H9 (cell line): Measurements from ENCODE around the gene ELMOD2. TPM values are rescaled to one million over a fixed set of nuclear protein-coding genes. Genes with fewer than 3 reads are reported as not detected.

Experiments used
- DNase-seq: peaks from one replicate; pipeline ENCODE4 v3.0.0-alpha.2; 2017
- H2AFZ ChIP-seq: one replicate; pipeline ENCODE4 v1.6.1; 2013; ENCODE audit warnings: mild to moderate bottlenecking, low read length, control low read depth, moderate library complexity
- H2AK5ac ChIP-seq: 2 replicates; pipeline ENCODE4 v1.6.1; 2013; ENCODE audit warnings: low read length, control low read depth, mixed read lengths; ENCODE audit not compliant: insufficient read length
- H2BK120ac ChIP-seq: one replicate; pipeline ENCODE4 v1.6.1; 2013; ENCODE audit warnings: low read depth, mild to moderate bottlenecking, low read length, control low read depth, inconsistent platforms; ENCODE audit not compliant: poor library complexity, severe bottlenecking
- H2BK12ac ChIP-seq: 2 replicates; pipeline ENCODE4 v1.6.1; 2013; ENCODE audit warnings: low read length, control low read depth, mixed read lengths, low read depth; ENCODE audit not compliant: insufficient read length
- H2BK15ac ChIP-seq: 2 replicates; pipeline ENCODE4 v1.6.1; 2013; ENCODE audit warnings: low read depth, low read length, control low read depth
- H2BK20ac ChIP-seq: one replicate; pipeline ENCODE4 v1.6.1; 2013; ENCODE audit warnings: low read depth, mild to moderate bottlenecking, low read length, control low read depth, inconsistent platforms; ENCODE audit not compliant: poor library complexity, severe bottlenecking
- H2BK5ac ChIP-seq: 2 replicates; pipeline ENCODE4 v1.6.1; 2013; ENCODE audit warnings: low read length, control low read depth, mixed read lengths; ENCODE audit not compliant: insufficient read length
- H3K14ac ChIP-seq: 2 replicates; pipeline ENCODE4 v1.6.1; 2013; ENCODE audit warnings: low read length, control low read depth; ENCODE audit not compliant: insufficient read depth
- H3K18ac ChIP-seq: 2 replicates; pipeline ENCODE4 v1.6.1; 2013; ENCODE audit warnings: low read depth, mild to moderate bottlenecking, mixed read lengths, low read length, control low read depth; ENCODE audit not compliant: insufficient read length
- H3K23ac ChIP-seq: 2 replicates; pipeline ENCODE4 v1.6.1; 2013; ENCODE audit warnings: low read length, control low read depth, mixed read lengths, low read depth; ENCODE audit not compliant: insufficient read length
- H3K23me2 ChIP-seq: 2 replicates; pipeline ENCODE4 v1.6.1; 2013; ENCODE audit warnings: low read depth, mild to moderate bottlenecking, mixed read lengths, low read length, control low read depth; ENCODE audit not compliant: insufficient read length, poor library complexity, severe bottlenecking
- H3K27ac ChIP-seq: 2 replicates; pipeline ENCODE4 v1.5.1; 2013; ENCODE audit warnings: low read length, control low read depth, mixed read lengths, low read depth; ENCODE audit not compliant: insufficient read length
- H3K27me3 ChIP-seq: 2 replicates; pipeline ENCODE4 v1.6.1; 2013; ENCODE audit warnings: low read length, control low read depth, inconsistent platforms; ENCODE audit not compliant: insufficient read depth
- H3K4ac ChIP-seq: 2 replicates; pipeline ENCODE4 v1.6.1; 2013; ENCODE audit warnings: low read depth, mild to moderate bottlenecking, control low read depth, inconsistent platforms, low read length, moderate library complexity
- H3K4me1 ChIP-seq: 2 replicates; pipeline ENCODE4 v1.6.1; 2013; ENCODE audit warnings: low read length, control low read depth, inconsistent platforms; ENCODE audit not compliant: insufficient read depth
- H3K4me2 ChIP-seq: 2 replicates; pipeline ENCODE4 v1.6.1; 2013; ENCODE audit warnings: low read length, control low read depth, mixed read lengths; ENCODE audit not compliant: insufficient read length, insufficient read depth
- H3K56ac ChIP-seq: 2 replicates; pipeline ENCODE4 v1.6.1; 2013; ENCODE audit warnings: low read depth, mild to moderate bottlenecking, mixed read lengths, low read length, control low read depth; ENCODE audit not compliant: insufficient read length
- H3K79me1 ChIP-seq: 2 replicates; pipeline ENCODE4 v1.6.1; 2013; ENCODE audit warnings: low read depth, mild to moderate bottlenecking, moderate library complexity, low read length, control low read depth, inconsistent platforms; ENCODE audit not compliant: insufficient read depth, poor library complexity, severe bottlenecking
- H3K79me2 ChIP-seq: 2 replicates; pipeline ENCODE4 v1.6.1; 2013; ENCODE audit warnings: low read length, control low read depth, inconsistent platforms; ENCODE audit not compliant: insufficient read depth
- H3K9ac ChIP-seq: 2 replicates; pipeline ENCODE4 v1.6.1; 2013; ENCODE audit warnings: low read length, control low read depth, mixed read lengths; ENCODE audit not compliant: insufficient read length; ENCODE audit errors: extremely low read depth
- H3K9me3 ChIP-seq: one replicate; pipeline ENCODE4 v1.6.1; 2013; ENCODE audit warnings: low read depth, low read length, inconsistent platforms; ENCODE audit not compliant: control insufficient read depth
- H3T11ph ChIP-seq: one replicate; pipeline ENCODE4 v1.6.1; 2013; ENCODE audit warnings: mild to moderate bottlenecking, low read length, control low read depth, inconsistent platforms
- H4K20me1 ChIP-seq: one replicate; pipeline ENCODE4 v1.6.1; 2013; ENCODE audit not compliant: control insufficient read depth, insufficient read length, insufficient read depth
- H4K5ac ChIP-seq: 2 replicates; pipeline ENCODE4 v1.6.1; 2013; ENCODE audit warnings: low read depth, mild to moderate bottlenecking, mixed read lengths, low read length, control low read depth; ENCODE audit not compliant: insufficient read length
- H4K8ac ChIP-seq: replicated peaks from 2 replicates; pipeline ENCODE4 v1.6.1; 2013; ENCODE audit warnings: low read length, control low read depth, mixed read lengths, low read depth; ENCODE audit not compliant: insufficient read length
- H4K91ac ChIP-seq: 2 replicates; pipeline ENCODE4 v1.6.1; 2013; ENCODE audit warnings: low read depth, mild to moderate bottlenecking, moderate library complexity, mixed read lengths, low read length, control low read depth; ENCODE audit not compliant: insufficient read length
- H3K27ac Mint-ChIP-seq, 3 experiments: 2 replicates in 2 of 3; 3 replicates in 1 of 3; pipeline ENCODE4 v1.8.0; 2020 to 2021; ENCODE audit warnings: mixed read lengths in 3 of 3, mild to moderate bottlenecking in 1 of 3, moderate library complexity in 1 of 3
- H3K27me3 Mint-ChIP-seq: 2 replicates; pipeline ENCODE4 v1.8.0; 2021; ENCODE audit warnings: low read depth, mild to moderate bottlenecking, moderate library complexity, mixed read lengths
- H3K36me3 Mint-ChIP-seq, 3 experiments: 2 replicates in 2 of 3; 3 replicates in 1 of 3; pipeline ENCODE4 v1.8.0; 2020 to 2021; ENCODE audit warnings: low read depth in 3 of 3, mixed read lengths in 3 of 3; ENCODE audit not compliant: insufficient read depth in 1 of 3
- H3K4me1 Mint-ChIP-seq, 2 experiments: 2 replicates each; pipeline ENCODE4 v1.8.0; 2020; ENCODE audit warnings: mixed read lengths in 2 of 2
- H3K4me3 Mint-ChIP-seq, 2 experiments: 2 replicates in 1 of 2; 3 replicates in 1 of 2; pipeline ENCODE4 v1.8.0; 2020 to 2021; ENCODE audit warnings: mild to moderate bottlenecking in 2 of 2, mixed read lengths in 2 of 2, moderate library complexity in 1 of 2
- H3K9me3 Mint-ChIP-seq, 2 experiments: 2 replicates in 1 of 2; 3 replicates in 1 of 2; pipeline ENCODE4 v1.8.0; 2020; ENCODE audit warnings: mild to moderate bottlenecking in 2 of 2, mixed read lengths in 2 of 2, moderate library complexity in 1 of 2
- CTCF ChIP-seq: fragments of 200-600 bp; sonication (generic); conservative IDR thresholded peaks from 3 replicates; pipeline ENCODE4 v1.8.0; 2021; ENCODE audit warnings: antibody characterized with exemption, mild to moderate bottlenecking
- WGBS: extraction: QIAGEN DNeasy Blood & Tissue Kit; methylation state at CpG from one replicate; pipeline ENCODE4 v1.1.7; 2013; ENCODE audit warnings: missing lambda C conversion rate, low lambda C conversion rate, mixed read lengths; ENCODE audit not compliant: insufficient read length; ENCODE audit errors: extremely low coverage; 5-methylcytosine and 5-hydroxymethylcytosine counted together
- long read RNA-seq: library from polyadenylated mRNA; unstranded; transcript quantifications from one replicate; pipeline ENCODE4 v2.0.0, GENCODE V29; 2020
- total RNA-seq: library from RNA; stranded (reverse); gene quantifications from 2 replicates; pipeline ENCODE4 v1.2.1, GENCODE V29; 2021

ELMOD2 gene
- total RNA-seq: 26.3 and 28.0 TPM in 2 replicates
- long read RNA-seq, full-length matches to known transcripts: 73 of 87 reads
- long read RNA-seq, partial matches to known transcripts: 2 of 87 reads
- long read RNA-seq, other reads (novel, unspliced or antisense): 12 of 87 reads

GRCh38 chr4:140523857-140524742 is at the start of gene ELMOD2:
Gene ELMOD2 (plus strand): TSS chr4:140524168. CDS start chr4:140525429, 1,261 bp downstream.
- Histone ChIP-seq H2AFZ (peak within 1 kb of the TSS; percentile 44), H3K9me3 (no peaks in the 10 kb centered on the region), H3K27me3 (no peaks in the 10 kb centered on the region; the same call in 1 of the 2 replicates), H3K18ac (peak within 1 kb of the TSS; percentile 76), H4K91ac (no peak within 1 kb of the TSS), H4K5ac (no peak within 1 kb of the TSS), H4K20me1 (no peaks in the 10 kb centered on the region), H3K23ac (no peak within 1 kb of the TSS), H3K9ac (peak within 1 kb of the TSS; percentile 85), H2BK20ac (no peak within 1 kb of the TSS), H3K4ac (no peak within 1 kb of the TSS), H4K8ac (no peak within 1 kb of the TSS), H2BK5ac (no peak within 1 kb of the TSS), H3K56ac (no peak within 1 kb of the TSS), H2AK5ac (no peak within 1 kb of the TSS), H3K4me2 (peak within 1 kb of the TSS; percentile 79), H2BK120ac (no peak within 1 kb of the TSS), H3K79me2 (no peaks in the 10 kb centered on the region), H3K27ac (no peak within 1 kb of the TSS), H3K23me2 (no peaks in the 10 kb centered on the region), H3K79me1 (no peaks in the 10 kb centered on the region), H3T11ph (no peak within 1 kb of the TSS), H3K4me1 (no peaks in the 10 kb centered on the region), H3K14ac (peak within 1 kb of the TSS; percentile 67; the same call in 1 of the 2 replicates), H2BK12ac (no peak within 1 kb of the TSS), H2BK15ac (no peak within 1 kb of the TSS)
- peak within 1 kb of the TSS; percentile 83 to 89 for H3K4me3 Mint-ChIP-seq
- H3K4me1 Mint-ChIP-seq: peaks cover 8 to 12% of the 10 kb centered on the region in 2 experiments
- H3K9me3 Mint-ChIP-seq: no peaks in the 10 kb centered on the region
- no CpG with 5 or more reads among the region's 77 CpGs for WGBS
- H3K27ac Mint-ChIP-seq: peak within 1 kb of the TSS; percentile 77 to 94 (median 87); a peak in 6 of 7 replicates
- peak; percentile 99 for DNase-seq
- TF ChIP-seq CTCF: peak; percentile 96
- peaks cover 29% of the 10 kb centered on the region for H3K27me3 Mint-ChIP-seq
- H3K36me3 Mint-ChIP-seq: peaks cover 7 to 21% (median 13%) of the 10 kb centered on the region in 3 experiments; a peak in 6 of 7 replicates
